Frontal cortex (tissue), 4 donors: ENCODE results near the gene GPR162. TPM values are rescaled to one million over a fixed set of nuclear protein-coding genes. Genes with fewer than 3 reads are reported as not detected.

Experiments
- DNase-seq, 2 donors: peaks; one replicate each; pipeline ENCODE4 v3.0.0; 2012; ENCODE audit warnings: low spot score in 2 of 2
- FAIRE-seq: peaks from 2 replicates; lab custom pipeline; 2012; peaks lifted over from hg19 to GRCh38; lab: Jason Lieb, UNC
- total RNA-seq: library from RNA; depleted of rRNA; stranded (reverse); fragments of >200 nt; gene quantifications from one replicate; pipeline ENCODE4 v1.2.3, GENCODE V29; 2014
- donor health status: control.
- donor health status: control.
- donor health status: control.

The GPR162 gene, protein sequence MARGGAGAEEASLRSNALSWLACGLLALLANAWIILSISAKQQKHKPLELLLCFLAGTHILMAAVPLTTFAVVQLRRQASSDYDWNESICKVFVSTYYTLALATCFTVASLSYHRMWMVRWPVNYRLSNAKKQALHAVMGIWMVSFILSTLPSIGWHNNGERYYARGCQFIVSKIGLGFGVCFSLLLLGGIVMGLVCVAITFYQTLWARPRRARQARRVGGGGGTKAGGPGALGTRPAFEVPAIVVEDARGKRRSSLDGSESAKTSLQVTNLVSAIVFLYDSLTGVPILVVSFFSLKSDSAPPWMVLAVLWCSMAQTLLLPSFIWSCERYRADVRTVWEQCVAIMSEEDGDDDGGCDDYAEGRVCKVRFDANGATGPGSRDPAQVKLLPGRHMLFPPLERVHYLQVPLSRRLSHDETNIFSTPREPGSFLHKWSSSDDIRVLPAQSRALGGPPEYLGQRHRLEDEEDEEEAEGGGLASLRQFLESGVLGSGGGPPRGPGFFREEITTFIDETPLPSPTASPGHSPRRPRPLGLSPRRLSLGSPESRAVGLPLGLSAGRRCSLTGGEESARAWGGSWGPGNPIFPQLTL
- total RNA-seq: 81.1 TPM

DNA sequence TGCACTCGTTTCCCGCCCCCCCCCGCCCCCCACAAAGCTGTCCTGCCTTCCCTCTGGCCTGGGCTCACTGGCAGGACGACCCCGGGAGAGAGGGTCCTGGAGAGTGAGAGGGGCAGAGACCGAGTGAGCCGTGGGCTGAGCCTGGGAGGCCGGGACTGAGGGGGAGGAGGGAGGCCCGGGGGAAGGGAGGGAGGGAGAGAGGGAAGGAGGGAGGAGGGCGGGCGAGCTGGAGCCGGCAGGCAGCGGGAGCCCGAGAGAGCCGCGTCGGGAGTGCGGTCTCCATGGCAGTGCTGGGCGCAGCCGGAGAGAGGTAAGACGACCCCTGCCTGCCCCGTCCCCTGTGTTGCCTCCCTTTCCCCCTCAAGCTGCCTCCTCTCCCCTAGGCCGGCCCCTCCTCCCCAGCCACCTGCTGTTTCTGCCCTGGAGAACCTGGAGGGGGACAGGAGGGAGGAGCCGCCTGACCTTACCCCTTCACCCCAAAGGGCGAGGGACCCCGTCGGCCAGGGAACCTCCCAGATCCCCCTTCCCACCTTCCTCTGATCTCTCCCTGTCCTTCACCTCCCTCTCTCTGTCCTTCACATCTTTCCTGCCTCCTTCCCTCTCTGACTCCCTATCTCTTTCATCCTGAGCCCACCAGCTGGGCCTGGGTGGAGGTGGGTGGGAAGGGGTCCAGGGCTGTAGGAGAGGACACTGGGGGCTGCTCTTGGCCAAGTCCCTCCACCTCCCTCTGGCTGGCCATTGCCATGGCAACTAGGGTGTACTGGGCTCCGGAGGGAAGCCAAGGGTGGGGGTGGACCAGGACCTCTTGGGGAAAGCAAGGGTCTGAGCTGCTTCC, at the start of gene GPR162:
GPR162 (plus strand) TSS at position 231 of the 835 bp plus-strand sequence. CDS start 2,078 bp downstream, outside the sequence.
- DNase-seq: peak in 1 of 2 donors; percentile 68
- FAIRE-seq: no peak

DNA sequence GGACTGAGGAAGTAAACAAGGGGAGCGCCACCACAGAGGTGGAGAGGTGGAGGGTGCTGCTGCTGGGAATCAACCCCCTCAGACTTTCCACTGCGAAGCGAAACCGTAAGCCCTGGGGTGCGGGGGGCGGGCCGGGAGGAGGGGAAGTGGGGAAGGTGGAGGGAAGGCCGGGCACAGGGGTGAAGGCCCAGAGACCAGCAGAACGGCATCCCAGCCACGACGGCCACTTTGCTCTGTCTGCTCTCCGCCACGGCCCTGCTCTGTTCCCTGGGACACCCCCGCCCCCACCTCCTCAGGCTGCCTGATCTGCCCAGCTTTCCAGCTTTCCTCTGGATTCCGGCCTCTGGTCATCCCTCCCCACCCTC, 49.3 kb upstream of the GPR162 start, which contains the start of gene LAG3:
LAG3 (plus strand) TSS at position 190 of the 365 bp plus-strand sequence. CDS start 333 bp downstream, outside the sequence.
- FAIRE-seq: no peak
- DNase-seq: peak in 1 of 2 donors; percentile 39

DNA sequence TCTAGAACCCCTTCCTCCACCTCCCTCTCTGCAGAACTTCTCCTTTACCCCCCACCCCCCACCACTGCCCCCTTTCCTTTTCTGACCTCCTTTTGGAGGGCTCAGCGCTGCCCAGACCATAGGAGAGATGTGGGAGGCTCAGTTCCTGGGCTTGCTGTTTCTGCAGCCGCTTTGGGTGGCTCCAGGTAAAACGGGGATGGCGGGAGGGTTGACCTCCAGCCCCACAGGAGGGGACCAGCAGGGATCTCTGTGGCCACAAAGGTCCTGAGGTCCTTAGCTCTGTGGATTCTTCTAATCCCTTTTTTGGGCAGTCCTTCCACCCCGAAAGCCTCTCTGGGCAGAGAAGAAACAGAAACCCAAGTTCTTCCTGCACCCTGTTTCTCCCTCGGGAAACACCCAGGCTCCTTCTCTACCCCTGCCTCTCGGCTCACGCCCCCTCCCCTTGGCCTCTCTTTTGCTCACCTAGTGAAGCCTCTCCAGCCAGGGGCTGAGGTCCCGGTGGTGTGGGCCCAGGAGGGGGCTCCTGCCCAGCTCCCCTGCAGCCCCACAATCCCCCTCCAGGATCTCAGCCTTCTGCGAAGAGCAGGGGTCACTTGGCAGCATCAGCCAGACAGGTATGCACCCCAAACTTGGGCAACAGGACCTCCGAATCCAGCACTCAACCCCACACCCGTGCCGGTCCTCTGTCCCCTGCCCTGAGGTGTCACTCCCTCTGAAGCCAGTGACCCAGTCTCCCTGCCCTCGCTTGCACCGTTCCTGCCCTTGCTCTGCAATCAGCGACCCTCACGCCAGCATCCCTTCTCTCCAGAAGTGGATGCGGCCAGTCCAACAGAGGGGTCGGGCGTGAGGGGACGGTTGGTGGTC, 48.7 kb upstream of the GPR162 start:
- FAIRE-seq (no peak), DNase-seq (peak in 1 of 2 donors; percentile 45)

DNA sequence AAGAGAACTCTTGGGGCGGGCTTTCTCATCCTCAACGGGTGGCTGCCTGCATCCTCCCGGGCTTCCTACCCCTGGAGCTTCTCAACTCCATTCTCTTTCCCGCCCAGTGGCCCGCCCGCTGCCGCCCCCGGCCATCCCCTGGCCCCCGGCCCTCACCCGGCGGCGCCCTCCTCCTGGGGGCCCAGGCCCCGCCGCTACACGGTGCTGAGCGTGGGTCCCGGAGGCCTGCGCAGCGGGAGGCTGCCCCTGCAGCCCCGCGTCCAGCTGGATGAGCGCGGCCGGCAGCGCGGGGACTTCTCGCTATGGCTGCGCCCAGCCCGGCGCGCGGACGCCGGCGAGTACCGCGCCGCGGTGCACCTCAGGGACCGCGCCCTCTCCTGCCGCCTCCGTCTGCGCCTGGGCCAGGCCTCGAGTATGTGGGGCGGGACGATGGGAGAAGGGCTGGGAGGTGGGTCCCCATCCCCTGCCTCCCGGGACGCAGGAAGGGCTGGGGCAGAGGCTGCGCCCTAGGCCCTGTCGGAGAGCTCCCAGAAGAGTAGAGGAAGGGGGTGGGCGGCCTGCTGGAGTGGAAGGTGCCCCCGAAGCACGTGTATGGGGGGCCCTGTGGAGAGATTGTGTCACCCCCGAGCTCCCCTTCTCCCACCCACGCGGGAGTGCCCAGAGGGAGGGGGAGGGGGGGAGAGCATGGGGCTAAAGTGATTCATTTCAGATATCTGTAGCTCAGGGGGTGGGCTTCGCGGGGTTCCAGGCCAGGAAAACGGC, 47.9 kb upstream of the GPR162 start:
- DNase-seq (no peak), FAIRE-seq (no peak)

DNA sequence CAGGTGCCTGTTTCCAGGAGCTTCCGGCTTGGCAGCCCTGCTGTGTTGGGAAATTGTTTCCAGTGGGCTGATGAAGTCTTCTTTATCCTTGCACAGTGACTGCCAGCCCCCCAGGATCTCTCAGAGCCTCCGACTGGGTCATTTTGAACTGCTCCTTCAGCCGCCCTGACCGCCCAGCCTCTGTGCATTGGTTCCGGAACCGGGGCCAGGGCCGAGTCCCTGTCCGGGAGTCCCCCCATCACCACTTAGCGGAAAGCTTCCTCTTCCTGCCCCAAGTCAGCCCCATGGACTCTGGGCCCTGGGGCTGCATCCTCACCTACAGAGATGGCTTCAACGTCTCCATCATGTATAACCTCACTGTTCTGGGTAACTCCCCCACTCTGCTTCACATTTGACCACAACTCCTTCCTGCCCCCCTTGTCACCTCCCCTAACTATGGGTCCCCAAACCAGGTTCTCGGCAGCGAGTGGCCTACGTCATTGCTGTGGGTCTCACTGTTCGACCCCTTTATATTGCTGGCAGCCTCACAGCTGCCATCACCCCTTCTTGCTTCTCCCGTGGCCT, 47.0 kb upstream of the GPR162 start:
- FAIRE-seq: no peak
- DNase-seq: no peak

DNA sequence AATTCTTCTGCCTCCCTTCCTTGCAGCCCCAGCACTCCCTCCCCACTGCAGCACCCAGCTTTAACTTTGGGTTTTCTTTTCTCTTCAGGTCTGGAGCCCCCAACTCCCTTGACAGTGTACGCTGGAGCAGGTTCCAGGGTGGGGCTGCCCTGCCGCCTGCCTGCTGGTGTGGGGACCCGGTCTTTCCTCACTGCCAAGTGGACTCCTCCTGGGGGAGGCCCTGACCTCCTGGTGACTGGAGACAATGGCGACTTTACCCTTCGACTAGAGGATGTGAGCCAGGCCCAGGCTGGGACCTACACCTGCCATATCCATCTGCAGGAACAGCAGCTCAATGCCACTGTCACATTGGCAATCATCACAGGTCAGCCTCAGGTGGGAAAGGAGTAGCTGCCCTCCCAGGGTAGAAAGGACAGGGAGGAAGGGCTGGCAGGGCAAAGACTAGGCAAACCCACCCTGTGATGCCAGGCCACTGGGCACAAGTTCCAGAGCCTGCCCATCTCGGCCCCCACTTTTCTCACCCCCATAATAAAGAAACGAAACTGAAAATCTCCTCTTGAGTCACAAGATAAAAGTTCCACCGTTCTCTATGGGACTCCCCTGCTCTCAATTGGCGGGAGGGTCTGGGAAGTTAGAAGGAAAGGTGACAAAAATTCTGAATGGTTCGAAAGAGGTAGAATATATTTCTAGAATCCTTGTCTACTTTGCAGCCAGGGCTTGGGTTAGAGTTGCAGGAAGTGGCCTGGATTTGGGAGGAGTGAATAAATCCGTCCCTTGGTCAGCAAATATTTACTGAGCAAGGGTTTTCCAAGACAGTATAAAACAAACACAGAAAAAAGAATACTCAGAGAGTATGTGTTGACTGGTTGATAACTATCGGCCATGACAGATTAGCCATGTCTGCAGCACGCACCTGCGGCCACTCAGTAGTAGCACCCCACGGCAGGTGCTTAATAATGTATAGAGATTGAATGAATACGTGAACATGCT, 46.1 kb upstream of the GPR162 start:
- DNase-seq (no peak), FAIRE-seq (no peak)

DNA sequence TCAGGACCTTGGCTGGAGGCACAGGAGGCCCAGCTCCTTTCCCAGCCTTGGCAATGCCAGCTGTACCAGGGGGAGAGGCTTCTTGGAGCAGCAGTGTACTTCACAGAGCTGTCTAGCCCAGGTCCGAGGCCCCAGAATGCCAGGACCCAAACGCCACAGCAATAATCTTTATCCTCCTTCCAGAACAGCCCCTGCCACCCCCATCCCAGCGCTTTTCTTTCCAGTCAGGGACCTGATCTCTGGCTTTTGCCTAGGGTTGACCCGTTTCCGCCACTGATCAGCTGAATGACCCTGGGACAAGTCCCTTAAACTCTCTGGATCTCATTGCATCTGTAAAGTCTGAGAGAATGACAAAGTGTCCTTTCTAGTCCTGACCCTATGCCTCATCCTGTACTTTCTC, 44.2 kb upstream of the GPR162 start:
- FAIRE-seq (no peak), DNase-seq (no peak)

DNA sequence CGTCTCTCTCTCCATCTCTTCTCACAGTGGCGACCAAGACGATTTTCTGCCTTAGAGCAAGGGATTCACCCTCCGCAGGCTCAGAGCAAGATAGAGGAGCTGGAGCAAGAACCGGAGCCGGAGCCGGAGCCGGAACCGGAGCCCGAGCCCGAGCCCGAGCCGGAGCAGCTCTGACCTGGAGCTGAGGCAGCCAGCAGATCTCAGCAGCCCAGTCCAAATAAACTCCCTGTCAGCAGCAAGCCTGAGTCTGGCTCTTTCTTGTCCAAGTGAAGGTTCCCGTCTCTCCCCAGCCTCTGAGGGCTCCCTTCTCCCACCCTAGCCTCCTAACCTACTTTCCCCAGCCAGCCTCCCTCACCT, 43.4 kb upstream of the GPR162 start:
- FAIRE-seq: no peak
- no peak for DNase-seq

DNA sequence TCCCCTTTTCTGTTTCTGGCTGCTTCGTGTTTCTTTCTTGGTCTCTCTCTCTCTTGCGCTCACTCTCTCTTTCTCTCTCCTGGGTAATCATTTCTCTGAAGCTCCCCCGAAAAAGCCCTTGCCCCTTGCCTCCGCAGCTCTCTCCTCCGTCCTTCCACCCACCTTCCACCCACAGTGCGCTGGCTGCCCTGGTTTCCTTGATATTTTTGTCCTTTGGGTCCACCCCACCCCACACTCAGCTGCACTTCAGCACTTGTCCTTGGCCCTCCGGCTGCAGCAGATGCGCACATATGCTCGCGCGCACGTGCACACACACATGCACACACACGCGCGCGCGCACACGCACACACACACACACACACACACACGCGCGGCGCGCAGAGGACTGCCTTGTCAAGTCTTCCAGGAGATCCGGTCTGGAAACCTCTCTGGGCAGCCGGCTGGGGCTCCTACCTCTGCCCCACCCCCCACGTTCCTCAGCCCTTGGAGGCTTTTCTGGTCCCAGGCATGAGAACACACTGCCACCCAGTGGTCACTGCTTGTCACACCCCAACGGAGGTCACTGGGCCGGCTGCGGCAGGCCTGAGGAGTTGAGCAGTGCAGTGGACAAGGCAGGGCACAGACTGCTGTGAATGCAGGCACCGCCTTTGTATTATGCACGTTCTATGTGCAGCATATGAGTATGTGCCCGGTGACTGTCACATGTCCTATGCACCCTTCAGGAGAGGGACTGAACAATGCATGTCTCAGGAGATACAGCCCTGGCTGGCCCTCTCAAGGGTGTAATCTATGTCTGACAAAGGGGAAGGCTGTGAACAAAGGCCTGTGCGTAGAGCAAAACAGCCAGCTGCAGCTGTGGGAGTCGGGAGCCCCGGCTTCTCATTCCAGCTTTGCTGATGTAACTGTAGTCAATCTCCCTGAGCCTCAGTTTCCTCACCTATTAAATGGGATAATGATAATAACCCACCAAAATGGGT, 42.8 kb upstream of the GPR162 start:
- FAIRE-seq (no peak), DNase-seq (peak; percentile 74 to 84)

DNA sequence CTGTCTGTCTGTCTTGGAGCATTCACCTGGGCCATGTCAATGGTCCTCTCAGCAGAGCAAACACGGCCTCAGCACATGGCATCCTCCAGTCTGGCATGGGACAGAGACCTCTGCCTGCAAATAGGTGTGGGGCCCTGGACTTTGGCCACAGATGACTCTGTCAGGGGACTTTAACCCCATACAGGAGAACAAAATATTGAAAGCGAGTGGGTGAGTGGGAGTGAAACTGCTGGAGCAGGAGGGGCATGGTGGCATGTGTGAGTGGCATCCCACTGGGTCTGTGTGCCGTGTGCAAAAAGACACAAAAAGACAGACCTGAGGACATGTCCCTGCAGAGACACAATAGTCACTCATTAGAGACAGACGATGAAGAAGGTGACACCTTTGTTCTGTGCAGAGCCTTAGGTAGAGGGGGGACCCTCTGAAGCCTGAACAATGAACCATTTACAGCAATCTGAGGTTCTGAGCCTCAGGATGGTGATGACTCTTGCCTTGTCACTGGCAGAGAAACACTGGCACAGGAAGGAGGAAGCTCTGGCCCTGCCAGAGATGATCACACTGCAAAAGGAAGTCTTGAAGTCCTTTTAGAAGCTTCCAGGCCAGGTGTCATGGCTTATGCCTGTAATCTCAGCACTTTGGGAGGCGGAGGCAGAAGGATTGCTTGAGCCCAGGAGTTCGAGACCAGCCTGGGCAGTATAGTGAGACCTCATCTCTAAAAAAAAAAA, 41.8 kb upstream of the GPR162 start:
- FAIRE-seq (no peak), DNase-seq (no peak)

DNA sequence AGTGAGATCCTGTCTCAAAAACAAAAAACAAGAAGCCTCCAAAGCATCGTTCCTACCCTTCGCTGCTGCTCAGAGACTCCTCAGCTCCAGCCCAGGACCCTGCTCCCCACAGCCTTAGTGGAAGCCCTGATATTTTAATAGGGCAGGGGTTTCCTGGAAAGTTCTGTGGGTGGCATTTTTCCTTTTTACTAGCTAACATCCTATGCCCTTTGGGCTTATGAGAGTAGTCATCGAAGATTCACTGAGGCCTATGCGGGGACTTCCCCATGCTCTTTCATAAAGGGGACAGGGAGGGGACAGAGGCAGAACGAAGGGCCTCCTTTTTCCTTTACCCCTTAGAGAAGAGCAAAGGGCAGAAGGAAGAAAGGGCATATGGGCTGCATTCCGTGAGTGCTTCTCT, 41.0 kb upstream of the GPR162 start:
- DNase-seq (no peak), FAIRE-seq (no peak)

DNA sequence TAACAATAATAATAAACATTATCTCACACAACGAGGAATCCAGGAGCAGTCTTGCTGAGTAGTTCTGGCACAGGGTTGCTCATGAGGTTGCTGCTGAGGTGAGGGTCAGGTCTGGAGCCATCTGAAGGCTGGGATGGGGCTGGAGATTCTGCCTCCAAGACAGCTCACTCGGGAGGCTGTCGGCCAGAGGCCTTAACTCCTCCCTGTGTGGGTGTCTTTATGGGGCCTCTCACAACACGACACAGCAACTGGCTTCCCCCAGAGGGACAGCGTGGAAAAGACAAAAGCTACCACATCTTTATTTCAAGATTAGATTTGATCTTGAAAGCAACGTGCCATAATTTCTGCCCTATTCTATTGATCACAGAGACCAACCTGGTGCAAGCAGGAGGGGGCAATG, 39.5 kb upstream of the GPR162 start:
- FAIRE-seq (no peak), DNase-seq (no peak)

DNA sequence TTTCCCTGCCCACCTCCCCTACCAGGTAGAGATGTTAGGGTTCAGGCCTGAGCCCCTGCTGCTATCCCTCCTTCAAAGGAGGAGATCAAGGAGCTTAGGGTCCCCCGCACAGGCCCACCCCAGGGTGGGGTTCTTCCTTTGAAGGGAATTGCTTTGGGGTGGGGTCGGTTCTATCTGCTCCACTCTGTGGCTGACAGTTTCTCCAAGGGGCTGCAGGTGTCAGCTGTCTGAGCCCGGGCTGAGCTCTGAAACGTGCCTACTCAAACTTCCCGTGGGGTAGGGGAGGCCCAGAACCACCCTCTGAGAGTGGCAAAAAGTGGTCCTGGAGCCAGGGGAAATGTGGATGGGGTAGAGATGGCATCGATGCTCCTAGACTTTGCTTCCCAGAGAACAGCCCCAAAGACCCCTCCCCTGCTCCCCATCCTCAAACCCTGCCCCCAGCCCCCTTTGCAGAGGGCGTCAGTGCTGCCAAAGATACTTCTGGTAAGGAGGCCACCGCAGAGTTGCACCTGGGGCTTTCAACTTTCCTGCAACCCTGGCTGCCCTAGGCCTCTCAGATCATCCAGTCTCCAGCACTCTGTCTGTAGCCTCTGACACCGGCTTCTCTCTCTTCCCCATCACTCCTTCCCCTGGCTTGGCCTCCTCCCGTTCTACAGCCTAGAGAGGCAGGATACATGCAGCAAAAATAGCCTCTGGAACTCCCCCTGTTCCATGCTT, 38.6 kb upstream of the GPR162 start:
- FAIRE-seq (no peak), DNase-seq (no peak)

DNA sequence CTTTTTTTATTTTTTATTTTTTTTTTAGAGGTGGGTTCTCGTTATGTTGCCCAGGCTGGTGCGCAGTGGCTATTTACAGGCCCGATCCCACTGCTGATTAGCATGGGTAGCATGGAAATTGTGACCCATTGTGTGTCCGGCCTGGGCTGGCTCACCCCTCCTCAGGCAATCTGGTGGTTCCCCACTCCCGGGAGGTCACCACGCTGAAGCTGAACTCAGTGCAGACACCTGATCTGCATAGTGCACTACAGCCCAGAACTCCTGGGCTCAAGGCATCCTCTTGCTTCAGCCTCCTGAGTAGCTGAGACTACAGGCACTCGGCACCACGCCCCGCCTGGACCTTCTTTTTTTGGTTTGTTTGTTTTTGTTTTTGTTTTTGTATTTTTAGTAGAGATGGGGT, 37.8 kb upstream of the GPR162 start:
- no peak for FAIRE-seq
- DNase-seq: no peak

DNA sequence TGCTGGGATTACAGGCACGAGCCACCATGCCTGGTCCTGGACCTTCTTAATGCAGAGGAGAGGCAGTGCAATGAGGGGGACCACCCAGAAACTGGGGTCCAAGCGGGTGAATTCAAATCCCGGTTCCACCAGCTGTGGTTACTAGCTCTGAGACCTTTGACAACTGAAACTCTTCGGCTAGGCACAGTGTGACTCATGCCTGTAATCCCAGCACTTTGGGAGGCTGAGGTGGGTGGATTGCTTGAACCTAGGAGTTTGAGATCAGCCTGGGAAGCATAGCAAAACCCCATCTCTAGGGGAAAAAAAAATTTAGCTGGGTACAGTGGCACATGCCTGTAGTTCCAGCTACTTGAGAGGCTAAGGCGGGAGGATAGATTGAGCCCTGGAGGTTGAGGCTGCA, 37.3 kb upstream of the GPR162 start:
- DNase-seq: no peak
- FAIRE-seq: no peak
